ENCODE measurements around the gene LRRC17.

Gene LRRC17, protein sequence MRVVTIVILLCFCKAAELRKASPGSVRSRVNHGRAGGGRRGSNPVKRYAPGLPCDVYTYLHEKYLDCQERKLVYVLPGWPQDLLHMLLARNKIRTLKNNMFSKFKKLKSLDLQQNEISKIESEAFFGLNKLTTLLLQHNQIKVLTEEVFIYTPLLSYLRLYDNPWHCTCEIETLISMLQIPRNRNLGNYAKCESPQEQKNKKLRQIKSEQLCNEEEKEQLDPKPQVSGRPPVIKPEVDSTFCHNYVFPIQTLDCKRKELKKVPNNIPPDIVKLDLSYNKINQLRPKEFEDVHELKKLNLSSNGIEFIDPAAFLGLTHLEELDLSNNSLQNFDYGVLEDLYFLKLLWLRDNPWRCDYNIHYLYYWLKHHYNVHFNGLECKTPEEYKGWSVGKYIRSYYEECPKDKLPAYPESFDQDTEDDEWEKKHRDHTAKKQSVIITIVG

DNA sequence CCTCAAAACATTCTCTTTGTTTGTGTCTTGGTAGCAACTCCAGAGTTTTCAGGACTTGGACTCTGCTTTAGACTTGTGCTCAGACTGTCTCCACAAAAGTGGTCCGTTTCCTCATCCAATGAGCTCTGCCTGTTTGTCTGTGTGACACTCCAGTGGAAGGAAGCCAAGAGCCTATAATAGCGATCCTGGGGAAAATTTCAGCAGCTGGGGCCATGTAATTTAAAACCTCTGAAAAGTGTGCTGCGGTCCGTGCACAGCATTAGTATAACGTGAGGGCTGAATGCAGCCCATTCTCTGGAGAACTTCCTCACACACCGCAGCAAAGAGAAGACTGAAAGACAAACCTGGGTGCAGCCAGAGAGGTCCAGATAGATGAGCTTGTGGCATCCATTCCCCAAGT, at the start of gene LRRC17:
Gene LRRC17, plus strand, starts transcription at position 259 of the 400 bp plus-strand sequence. CDS start 20,914 bp downstream, outside the sequence.
- ChIA-PET POLR2A (no interaction called here), CTCF (no interaction called here)
- TF ChIP-seq CTCF (IDR thresholded peaks at IDR 0.05; ENCODE audit: control extremely low read depth, extremely low read depth, low read depth, missing control alignments) = no peak
- DNase-seq (ENCODE audit: extremely low spot score) = no peak

DNA sequence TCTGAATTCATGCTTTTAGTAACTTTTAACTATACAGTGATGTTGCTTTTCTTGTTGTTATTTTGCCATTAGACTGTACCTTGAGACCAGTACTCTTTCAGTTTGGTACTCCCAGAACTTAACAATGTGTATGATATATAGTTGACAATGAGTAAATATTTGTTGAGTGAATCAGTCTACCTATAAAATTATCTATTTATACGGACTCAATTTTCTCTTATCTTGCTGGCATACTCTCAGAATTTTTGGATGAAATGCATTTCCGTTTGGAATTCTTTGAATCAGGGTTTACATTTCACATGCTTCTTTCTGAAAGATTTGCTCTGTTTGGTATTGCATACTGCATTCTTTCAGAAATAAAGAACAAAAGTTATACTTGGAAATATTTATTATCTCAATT, 47.8 kb upstream of the LRRC17 start:
- TF ChIP-seq CTCF (IDR thresholded peaks at IDR 0.05; ENCODE audit: control extremely low read depth, extremely low read depth, low read depth, missing control alignments) = no peak
- ChIA-PET CTCF (no interaction called here), POLR2A (no interaction called here)
- no peak for DNase-seq (ENCODE audit: extremely low spot score)

DNA sequence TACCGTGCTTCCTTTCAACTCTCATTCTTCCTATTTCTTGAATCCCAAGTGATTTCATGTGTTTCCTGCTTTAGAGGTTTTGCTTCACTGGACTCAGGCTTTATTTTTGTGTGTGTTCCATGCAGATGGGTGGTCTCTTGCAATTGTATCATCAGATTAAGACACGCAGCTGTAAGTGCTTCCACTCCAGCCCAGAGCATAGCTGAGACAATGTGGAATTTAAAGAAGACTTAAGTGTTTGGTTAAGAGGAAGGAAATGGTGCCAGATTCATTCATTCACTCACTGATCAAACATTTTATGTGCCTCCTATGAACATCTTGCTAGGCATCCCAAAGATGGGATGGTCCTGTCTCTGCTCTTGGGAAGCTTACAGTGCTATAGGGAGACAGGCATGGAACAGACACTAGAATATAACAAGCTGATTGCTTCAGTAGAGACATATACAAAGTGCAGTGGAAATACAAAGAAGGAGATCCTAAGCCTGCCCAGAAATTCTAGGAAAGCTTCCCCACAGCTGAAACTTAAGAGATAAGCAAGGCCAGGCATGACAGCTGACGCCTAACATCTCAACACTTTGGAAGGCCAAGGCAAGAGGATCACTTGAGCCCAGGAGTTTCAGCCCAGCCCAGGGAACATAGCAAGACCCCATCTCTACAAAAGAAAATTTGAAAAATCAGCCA, 46.1 kb upstream of the LRRC17 start:
- DNase-seq (ENCODE audit: extremely low spot score) = no peak
- CTCF ChIA-PET = interaction anchor here (1.0 to 1.2 kb wide), 2 partner anchors 16 to 23 kb away, joined by 3 to 4 read pairs; no protein-coding TSS in a partner anchor
- no peak for TF ChIP-seq CTCF (IDR thresholded peaks at IDR 0.05; ENCODE audit: control extremely low read depth, extremely low read depth, low read depth, missing control alignments)
- POLR2A ChIA-PET = no interaction called here

DNA sequence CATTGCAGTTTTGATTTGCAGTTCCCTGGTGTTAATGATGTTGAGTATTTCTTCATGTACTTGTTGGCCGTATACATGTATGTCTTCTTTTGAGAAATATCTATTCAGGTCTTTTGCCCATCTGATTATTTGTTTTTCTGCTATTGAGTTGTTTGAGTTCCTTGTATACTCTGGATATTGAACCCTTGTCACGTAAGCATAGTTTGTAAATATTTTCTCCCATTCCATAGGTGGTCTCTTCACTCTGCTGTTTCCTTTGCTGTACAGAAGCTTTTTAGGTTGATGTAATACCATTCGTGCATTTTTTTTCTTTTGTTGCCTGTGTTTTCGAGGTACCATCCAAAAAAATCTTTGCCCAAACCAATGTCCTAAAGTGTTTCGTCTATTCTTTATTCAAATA, 43.6 kb upstream of the LRRC17 start:
- ChIA-PET CTCF (no interaction called here), POLR2A (no interaction called here)
- no peak for DNase-seq (ENCODE audit: extremely low spot score)
- no peak for TF ChIP-seq CTCF (IDR thresholded peaks at IDR 0.05; ENCODE audit: control extremely low read depth, extremely low read depth, low read depth, missing control alignments)

DNA sequence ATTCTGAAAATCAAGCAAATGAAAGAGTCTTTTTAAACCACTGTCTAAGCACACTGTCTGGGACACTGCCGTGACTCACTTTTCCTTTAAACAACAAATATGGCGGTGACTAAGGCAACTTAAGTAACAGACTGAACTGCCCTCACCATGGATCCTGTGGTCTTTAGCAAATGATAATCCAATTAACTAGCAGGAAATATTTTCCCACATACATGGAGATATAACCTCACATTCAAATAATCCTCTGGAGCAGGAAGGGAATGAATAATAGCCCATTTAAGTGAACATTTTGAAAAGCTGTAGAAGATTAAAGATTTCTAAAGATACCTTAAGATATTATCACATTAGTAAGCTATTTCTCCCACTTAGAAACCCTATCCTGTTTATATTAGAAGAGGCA, 40.3 kb upstream of the LRRC17 start:
- CTCF ChIA-PET = interaction anchor here (0.9 kb wide), 1 partner anchor 10 kb away, joined by 3 read pairs; no protein-coding TSS in a partner anchor
- POLR2A ChIA-PET = no interaction called here
- DNase-seq (ENCODE audit: extremely low spot score) = no peak
- no peak for TF ChIP-seq CTCF (IDR thresholded peaks at IDR 0.05; ENCODE audit: control extremely low read depth, extremely low read depth, low read depth, missing control alignments)

GRCh38 chr7:102873470-102874165, 39.2 kb upstream of the LRRC17 start:
- ChIA-PET CTCF (interaction anchor here (0.8 to 1.5 kb wide), 2 partner anchors 22 to 36 kb away, joined by 3 read pairs; no protein-coding TSS in a partner anchor), POLR2A (no interaction called here)
- TF ChIP-seq CTCF (IDR thresholded peaks at IDR 0.05; ENCODE audit: control extremely low read depth, extremely low read depth, low read depth, missing control alignments) = no peak

More at GRCh38 chr7:102873470-102874165, 39.2 kb upstream of the LRRC17 start:
- no peak for DNase-seq (ENCODE audit: extremely low spot score)

Data from GM10248 (cell line).